Ishikawa (cell line): ENCODE data around the gene CHFR.

ENCODE experiments used
- CEBPB ChIP-seq: IDR thresholded peaks from 2 replicates; pipeline ENCODE4 v1.6.1; 2012
- EP300 ChIP-seq: IDR thresholded peaks from 2 replicates; pipeline ENCODE4 v1.6.1; 2012; ENCODE audit warnings: borderline replicate concordance
- TEAD4 ChIP-seq: IDR thresholded peaks from 2 replicates; pipeline ENCODE4 v1.6.1; 2012
- ZBTB7A ChIP-seq: IDR thresholded peaks from 2 replicates; pipeline ENCODE4 v1.6.1; 2012; ENCODE audit warnings: low read depth
- TF ChIP-seq, protein P1 (sequence below): IDR thresholded peaks from 2 replicates; pipeline ENCODE4 v1.6.1; 2012; ENCODE audit warnings: low read depth, mild to moderate bottlenecking
- TF ChIP-seq, protein P2 (sequence below): IDR thresholded peaks from 2 replicates; pipeline ENCODE4 v1.6.1; 2012

DNA sequence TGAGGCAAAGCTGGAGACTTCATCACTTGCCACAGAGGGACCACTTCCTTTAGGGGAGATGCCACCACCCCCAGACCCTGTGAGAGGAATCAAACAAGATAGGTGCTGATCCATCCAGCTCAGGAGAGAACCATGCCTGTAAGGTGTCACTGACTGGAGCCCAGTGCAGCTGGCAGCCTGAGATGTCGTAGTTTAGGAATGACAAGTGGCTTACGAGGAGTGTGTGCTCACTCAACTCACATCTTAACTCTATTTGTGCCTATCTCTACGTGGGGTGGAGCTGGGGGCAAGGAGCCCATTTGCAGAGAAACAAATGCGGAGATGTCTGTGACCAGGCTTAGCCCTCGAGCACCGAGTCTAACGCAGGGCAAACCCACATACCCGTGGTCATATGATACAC lies 25.8 kb downstream of the CHFR start:
- TF ChIP-seq EP300 (no peak), ZBTB7A (no peak), CEBPB (no peak), TEAD4 (no peak)
- TF ChIP-seq, protein P1, sequence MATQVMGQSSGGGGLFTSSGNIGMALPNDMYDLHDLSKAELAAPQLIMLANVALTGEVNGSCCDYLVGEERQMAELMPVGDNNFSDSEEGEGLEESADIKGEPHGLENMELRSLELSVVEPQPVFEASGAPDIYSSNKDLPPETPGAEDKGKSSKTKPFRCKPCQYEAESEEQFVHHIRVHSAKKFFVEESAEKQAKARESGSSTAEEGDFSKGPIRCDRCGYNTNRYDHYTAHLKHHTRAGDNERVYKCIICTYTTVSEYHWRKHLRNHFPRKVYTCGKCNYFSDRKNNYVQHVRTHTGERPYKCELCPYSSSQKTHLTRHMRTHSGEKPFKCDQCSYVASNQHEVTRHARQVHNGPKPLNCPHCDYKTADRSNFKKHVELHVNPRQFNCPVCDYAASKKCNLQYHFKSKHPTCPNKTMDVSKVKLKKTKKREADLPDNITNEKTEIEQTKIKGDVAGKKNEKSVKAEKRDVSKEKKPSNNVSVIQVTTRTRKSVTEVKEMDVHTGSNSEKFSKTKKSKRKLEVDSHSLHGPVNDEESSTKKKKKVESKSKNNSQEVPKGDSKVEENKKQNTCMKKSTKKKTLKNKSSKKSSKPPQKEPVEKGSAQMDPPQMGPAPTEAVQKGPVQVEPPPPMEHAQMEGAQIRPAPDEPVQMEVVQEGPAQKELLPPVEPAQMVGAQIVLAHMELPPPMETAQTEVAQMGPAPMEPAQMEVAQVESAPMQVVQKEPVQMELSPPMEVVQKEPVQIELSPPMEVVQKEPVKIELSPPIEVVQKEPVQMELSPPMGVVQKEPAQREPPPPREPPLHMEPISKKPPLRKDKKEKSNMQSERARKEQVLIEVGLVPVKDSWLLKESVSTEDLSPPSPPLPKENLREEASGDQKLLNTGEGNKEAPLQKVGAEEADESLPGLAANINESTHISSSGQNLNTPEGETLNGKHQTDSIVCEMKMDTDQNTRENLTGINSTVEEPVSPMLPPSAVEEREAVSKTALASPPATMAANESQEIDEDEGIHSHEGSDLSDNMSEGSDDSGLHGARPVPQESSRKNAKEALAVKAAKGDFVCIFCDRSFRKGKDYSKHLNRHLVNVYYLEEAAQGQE: no peak
- TF ChIP-seq, protein P2, sequence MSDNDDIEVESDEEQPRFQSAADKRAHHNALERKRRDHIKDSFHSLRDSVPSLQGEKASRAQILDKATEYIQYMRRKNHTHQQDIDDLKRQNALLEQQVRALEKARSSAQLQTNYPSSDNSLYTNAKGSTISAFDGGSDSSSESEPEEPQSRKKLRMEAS: no peak
